HUDEP-2 (cell line): Measurements from ENCODE around the gene SEMA4D.

ENCODE experiments used
- DNase-seq, 76 experiments: peaks; one replicate each; lab custom pipeline; 2025; ENCODE audit not compliant: unreplicated experiment in 76 of 76; lab: John Stamatoyannopoulos, UW

Gene SEMA4D

GRCh38 chr9:89468281-89468960, 29.5 kb downstream of the SEMA4D start:
- DNase-seq, result no peak

GRCh38 chr9:89467278-89467625, 30.7 kb downstream of the SEMA4D start:
- no peak for DNase-seq

GRCh38 chr9:89466451-89467277, 31.2 kb downstream of the SEMA4D start:
- no peak for DNase-seq

GRCh38 chr9:89465726-89466308, 32.1 kb downstream of the SEMA4D start:
- DNase-seq, result no peak

- DNase-seq, result no peak
Measured at GRCh38 chr9:89465001-89465451, 32.9 kb downstream of the SEMA4D start.

GRCh38 chr9:89464300-89464901, 33.5 kb downstream of the SEMA4D start:
- DNase-seq, result no peak

- DNase-seq, result no peak
Measured at GRCh38 chr9:89462817-89463683, 34.9 kb downstream of the SEMA4D start.

- DNase-seq, result no peak
Measured at GRCh38 chr9:89462199-89462598, 35.7 kb downstream of the SEMA4D start.

- DNase-seq, result peak in 8 of 76 experiments; percentile 6 to 24 (median 16)
Measured at GRCh38 chr9:89461265-89461664, 36.6 kb downstream of the SEMA4D start.

GRCh38 chr9:89460551-89460950, 37.4 kb downstream of the SEMA4D start:
- no peak for DNase-seq

- no peak for DNase-seq
Measured at GRCh38 chr9:89458768-89459496, 39.0 kb downstream of the SEMA4D start.

- DNase-seq, result no peak
Measured at GRCh38 chr9:89457376-89457855, 40.5 kb downstream of the SEMA4D start.

GRCh38 chr9:89455356-89455824, 42.5 kb downstream of the SEMA4D start:
- no peak for DNase-seq

- no peak for DNase-seq
Measured at GRCh38 chr9:89454498-89455355, 43.2 kb downstream of the SEMA4D start.

- DNase-seq, result no peak
Measured at GRCh38 chr9:89453452-89453851, 44.5 kb downstream of the SEMA4D start.

- DNase-seq, result no peak
Measured at GRCh38 chr9:89452561-89452960, 45.4 kb downstream of the SEMA4D start.

- DNase-seq, result no peak
Measured at GRCh38 chr9:89450213-89450612, 47.7 kb downstream of the SEMA4D start.

GRCh38 chr9:89449261-89449671, 48.6 kb downstream of the SEMA4D start:
- no peak for DNase-seq
